Measurements from ENCODE around the gene NRAP. TPM values are rescaled to one million over a fixed set of nuclear protein-coding genes. Genes with fewer than 3 reads are reported as not detected.

The NRAP gene
- total RNA-seq, 1 experiment from 2014 or later = not detected

DNA sequence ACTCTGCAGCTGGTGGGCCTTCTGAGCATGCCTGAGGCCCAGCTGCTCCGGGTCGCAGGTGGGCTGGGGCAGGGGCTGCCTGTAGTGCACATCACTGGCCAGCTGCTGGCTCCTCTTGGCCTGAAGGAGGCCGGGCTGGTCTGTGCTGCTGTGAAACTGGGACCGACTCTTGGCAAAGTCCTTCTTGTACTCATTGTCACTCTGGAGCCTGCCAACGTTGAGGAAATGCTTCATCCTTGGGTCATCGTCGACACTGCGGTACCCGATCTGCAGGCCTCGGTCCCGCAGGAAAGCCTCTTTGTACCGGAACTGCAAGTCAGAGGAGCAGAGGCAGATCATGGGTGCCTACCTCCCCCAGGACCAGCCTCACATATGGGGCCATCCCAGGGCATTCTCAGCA is 73.3 kb downstream of the NRAP start:
- CTCF ChIA-PET = no interaction called here
- Histone ChIP-seq H3K9me2 (ENCODE audit: insufficient read depth) (no peaks in the 10 kb centered on the region), H3K4me3 (no peak overlapping the region), H3K27ac (no peak overlapping the region), H3K79me2 (ENCODE audit: low read depth) (no peaks in the 10 kb centered on the region), H3K4me1 (replicated peaks; ENCODE audit: insufficient read depth) (no peaks in the 10 kb centered on the region), H3K27me3 (ENCODE audit: insufficient read depth, low read depth) (peaks cover 41% of the 10 kb centered on the region), H3F3A (ENCODE audit: insufficient read depth, low read depth) (no peaks in the 10 kb centered on the region), H4K20me1 (ENCODE audit: insufficient read depth) (no peaks in the 10 kb centered on the region), H3K36me3 (ENCODE audit: low read depth) (no peaks in the 10 kb centered on the region), H3K4me2 (no peak overlapping the region), H2AFZ (no peak overlapping the region), H3K9me3 (ENCODE audit: insufficient read depth, low read depth) (no peaks in the 10 kb centered on the region)
- no peak for TF ChIP-seq EZH2 (IDR thresholded peaks at IDR 0.05; ENCODE audit: low read depth)
- TF ChIP-seq, protein P1, sequence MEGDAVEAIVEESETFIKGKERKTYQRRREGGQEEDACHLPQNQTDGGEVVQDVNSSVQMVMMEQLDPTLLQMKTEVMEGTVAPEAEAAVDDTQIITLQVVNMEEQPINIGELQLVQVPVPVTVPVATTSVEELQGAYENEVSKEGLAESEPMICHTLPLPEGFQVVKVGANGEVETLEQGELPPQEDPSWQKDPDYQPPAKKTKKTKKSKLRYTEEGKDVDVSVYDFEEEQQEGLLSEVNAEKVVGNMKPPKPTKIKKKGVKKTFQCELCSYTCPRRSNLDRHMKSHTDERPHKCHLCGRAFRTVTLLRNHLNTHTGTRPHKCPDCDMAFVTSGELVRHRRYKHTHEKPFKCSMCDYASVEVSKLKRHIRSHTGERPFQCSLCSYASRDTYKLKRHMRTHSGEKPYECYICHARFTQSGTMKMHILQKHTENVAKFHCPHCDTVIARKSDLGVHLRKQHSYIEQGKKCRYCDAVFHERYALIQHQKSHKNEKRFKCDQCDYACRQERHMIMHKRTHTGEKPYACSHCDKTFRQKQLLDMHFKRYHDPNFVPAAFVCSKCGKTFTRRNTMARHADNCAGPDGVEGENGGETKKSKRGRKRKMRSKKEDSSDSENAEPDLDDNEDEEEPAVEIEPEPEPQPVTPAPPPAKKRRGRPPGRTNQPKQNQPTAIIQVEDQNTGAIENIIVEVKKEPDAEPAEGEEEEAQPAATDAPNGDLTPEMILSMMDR (conservative IDR thresholded peaks at IDR 0.05) = no peak
- no peak for DNase-seq
- intact Hi-C loops (cut with micrococcal nuclease; ENCODE audit: unreplicated experiment) = no loop called here
- BruUV-seq (replicated peaks) = no TSS peak
- POLR2A ChIA-PET (ENCODE audit: unreplicated experiment) = no interaction called here

DNA sequence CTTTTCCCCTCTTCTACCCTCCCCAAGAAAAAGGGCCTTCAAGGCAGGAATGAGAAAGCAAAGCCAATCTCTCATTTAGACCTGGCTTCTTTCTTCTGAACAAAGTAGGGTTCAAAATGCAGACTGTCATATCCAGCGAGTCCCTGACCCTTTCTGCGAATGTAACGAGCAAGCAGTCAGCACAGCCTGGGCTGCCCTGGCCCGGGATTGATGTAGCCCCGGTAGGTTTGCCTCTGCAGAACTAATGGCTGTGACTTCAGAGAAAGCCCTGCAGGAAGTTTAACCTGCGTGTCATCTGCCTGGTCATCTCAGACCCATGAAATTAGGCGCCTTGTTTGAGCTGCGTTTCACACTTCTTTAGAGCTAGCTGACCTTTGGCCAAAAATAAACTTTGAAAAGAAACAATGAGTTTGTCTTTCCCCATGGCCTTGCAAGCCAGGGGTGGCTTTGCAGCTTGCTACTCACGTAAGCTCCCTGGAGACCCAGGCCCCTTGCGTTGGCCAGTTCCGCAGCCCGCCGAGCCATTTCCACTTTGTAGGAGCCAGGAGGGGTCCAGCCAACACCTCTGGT is 74.6 kb downstream of the NRAP start:
- no peak overlapping the region for H2AFZ ChIP-seq
- H3K27ac ChIP-seq = no peak overlapping the region
- ChIA-PET CTCF (no interaction called here), POLR2A (ENCODE audit: unreplicated experiment) (no interaction called here)
- H3K9me3 ChIP-seq (ENCODE audit: insufficient read depth, low read depth) = no peaks in the 10 kb centered on the region
- H3K27me3 ChIP-seq (ENCODE audit: insufficient read depth, low read depth) = peaks cover 28% of the 10 kb centered on the region
- H4K20me1 ChIP-seq (ENCODE audit: insufficient read depth) = no peaks in the 10 kb centered on the region
- H3K79me2 ChIP-seq (ENCODE audit: low read depth) = no peaks in the 10 kb centered on the region
- H3K4me1 ChIP-seq (replicated peaks; ENCODE audit: insufficient read depth) = no peaks in the 10 kb centered on the region
- no peak for TF ChIP-seq EZH2 (IDR thresholded peaks at IDR 0.05; ENCODE audit: low read depth)
- TF ChIP-seq, protein P1 (conservative IDR thresholded peaks at IDR 0.05) = no peak
- H3K4me3 ChIP-seq = no peak overlapping the region
- no peaks in the 10 kb centered on the region for H3K36me3 ChIP-seq (ENCODE audit: low read depth)
- intact Hi-C loops (cut with micrococcal nuclease; ENCODE audit: unreplicated experiment) = no loop called here
- no peaks in the 10 kb centered on the region for H3K9me2 ChIP-seq (ENCODE audit: insufficient read depth)
- H3F3A ChIP-seq (ENCODE audit: insufficient read depth, low read depth) = no peaks in the 10 kb centered on the region
- DNase-seq = no peak
- no TSS peak for BruUV-seq (replicated peaks)
- no peak overlapping the region for H3K4me2 ChIP-seq

DNA sequence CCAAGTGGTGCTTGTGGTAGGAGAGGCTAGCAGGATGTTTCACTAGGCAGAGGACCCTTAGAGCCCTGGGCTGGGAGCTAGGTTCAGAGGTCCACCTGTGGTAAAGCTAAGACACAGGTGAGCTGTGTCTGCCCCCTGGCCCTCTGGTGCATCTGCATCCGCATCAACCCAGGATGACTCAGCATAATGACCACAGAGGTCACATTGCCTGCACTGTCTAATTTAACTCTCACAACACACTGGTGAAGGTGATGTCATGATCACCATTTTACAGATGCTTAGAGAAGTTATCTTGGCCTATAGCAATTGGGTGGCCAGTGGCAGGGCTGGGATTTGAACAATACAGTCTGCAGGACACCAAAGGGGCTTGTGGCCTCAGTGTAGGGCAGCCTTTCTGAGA is 77.9 kb downstream of the NRAP start:
- CTCF ChIA-PET = no interaction called here
- no peaks in the 10 kb centered on the region for H3K36me3 ChIP-seq (ENCODE audit: low read depth)
- no peak overlapping the region for H2AFZ ChIP-seq
- DNase-seq = no peak
- H3K27ac ChIP-seq = no peak overlapping the region
- H3K4me2 ChIP-seq = no peak overlapping the region
- TF ChIP-seq, protein P1 (conservative IDR thresholded peaks at IDR 0.05) = no peak
- no peak for TF ChIP-seq EZH2 (IDR thresholded peaks at IDR 0.05; ENCODE audit: low read depth)
- no TSS peak for BruUV-seq (replicated peaks)
- no peaks in the 10 kb centered on the region for H3K79me2 ChIP-seq (ENCODE audit: low read depth)
- no peak overlapping the region for H3K4me3 ChIP-seq
- no peaks in the 10 kb centered on the region for H3F3A ChIP-seq (ENCODE audit: insufficient read depth, low read depth)
- no peaks in the 10 kb centered on the region for H3K27me3 ChIP-seq (ENCODE audit: insufficient read depth, low read depth)
- no peaks in the 10 kb centered on the region for H3K9me3 ChIP-seq (ENCODE audit: insufficient read depth, low read depth)
- no peaks in the 10 kb centered on the region for H3K4me1 ChIP-seq (replicated peaks; ENCODE audit: insufficient read depth)
- intact Hi-C loops (cut with micrococcal nuclease; ENCODE audit: unreplicated experiment) = no loop called here
- H4K20me1 ChIP-seq (ENCODE audit: insufficient read depth) = no peaks in the 10 kb centered on the region
- POLR2A ChIA-PET (ENCODE audit: unreplicated experiment) = no interaction called here
- H3K9me2 ChIP-seq (ENCODE audit: insufficient read depth) = no peaks in the 10 kb centered on the region
